OCI-M2 (cell line): Measurements from ENCODE around the gene CHCHD6.

Experiments used
- DNase-seq: peaks from one replicate; lab custom pipeline; 2025; ENCODE audit not compliant: unreplicated experiment; lab: John Stamatoyannopoulos, UW

The CHCHD6 gene

GRCh38 chr3:126937533-126937932 is 233.5 kb downstream of the CHCHD6 start:
- DNase-seq: no peak

DNA sequence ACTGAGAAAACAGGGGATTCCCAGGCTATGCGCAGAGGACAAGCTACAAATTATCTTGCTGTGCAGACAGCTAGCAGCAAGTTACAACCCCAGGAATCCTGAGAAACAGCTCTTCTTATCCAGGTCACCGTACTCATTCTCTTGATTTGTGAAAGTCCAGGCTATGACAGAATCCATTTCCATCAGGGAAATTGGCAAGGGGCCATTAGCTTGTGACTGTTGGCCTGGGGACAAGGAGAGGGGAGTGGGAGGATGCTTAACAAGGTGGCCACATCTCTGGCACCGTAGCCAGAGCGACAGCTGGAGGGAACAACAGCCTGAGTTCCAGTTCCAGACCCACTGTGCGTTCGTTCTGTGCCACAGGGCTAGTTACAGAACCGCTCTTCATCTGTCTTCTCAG is 233.9 kb downstream of the CHCHD6 start:
- no peak for DNase-seq

GRCh38 chr3:126938520-126939337 is 234.7 kb downstream of the CHCHD6 start:
- DNase-seq: no peak

- DNase-seq: no peak
Observed at GRCh38 chr3:126939338-126939718, 235.3 kb downstream of the CHCHD6 start.

GRCh38 chr3:126939733-126940132 is 235.7 kb downstream of the CHCHD6 start:
- no peak for DNase-seq

DNA sequence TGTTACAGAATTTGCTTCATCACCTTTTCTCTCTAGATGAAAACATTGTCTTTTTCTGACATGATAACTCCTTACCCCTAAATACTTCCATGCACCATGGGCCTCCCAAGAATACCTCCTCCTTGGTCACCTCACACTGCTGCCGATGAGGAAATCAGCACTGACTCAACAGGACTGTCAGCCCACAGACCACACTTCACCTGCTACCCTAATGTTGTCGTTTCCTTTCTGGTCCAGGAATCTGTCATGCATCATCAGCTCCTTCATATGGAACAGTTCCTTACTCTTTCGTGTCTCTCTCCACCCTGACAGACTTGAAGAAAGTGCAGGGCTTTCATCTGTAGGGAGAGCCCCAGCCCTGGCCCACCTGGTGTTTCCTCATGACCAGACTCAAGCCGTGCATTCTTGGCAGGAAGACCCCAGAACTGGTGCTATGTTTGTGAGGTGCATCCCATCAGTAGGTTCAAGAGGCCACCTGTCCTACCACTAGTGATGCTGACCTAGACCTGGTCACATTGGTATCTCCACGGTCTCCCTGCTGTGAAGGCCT is 237.8 kb downstream of the CHCHD6 start:
- no peak for DNase-seq

- DNase-seq: no peak
Observed at GRCh38 chr3:126944089-126944965, 240.3 kb downstream of the CHCHD6 start.

- no peak for DNase-seq
Observed at GRCh38 chr3:126945171-126945721, 241.2 kb downstream of the CHCHD6 start.

DNA sequence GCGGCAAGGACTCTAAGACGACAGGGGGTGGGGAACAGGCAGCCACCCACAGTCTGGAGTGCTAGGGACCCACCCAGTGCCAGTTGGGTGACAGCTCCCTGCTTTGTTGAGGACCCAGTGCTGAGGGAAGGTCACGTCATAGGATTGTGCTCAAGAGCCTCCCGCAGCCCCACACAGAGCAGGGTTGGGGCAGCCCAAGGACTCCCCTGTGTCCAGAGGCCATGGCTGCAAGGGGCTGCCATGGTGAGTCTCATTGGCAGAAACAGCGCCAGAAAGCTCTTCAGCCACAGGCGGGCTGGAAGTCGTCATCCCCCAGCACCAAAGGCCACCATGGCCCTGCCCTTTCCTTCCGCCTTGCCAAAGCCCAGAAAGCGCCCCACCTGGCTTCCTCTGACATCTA is 241.9 kb downstream of the CHCHD6 start:
- DNase-seq: no peak

- no peak for DNase-seq
Observed at GRCh38 chr3:126946405-126946804, 242.4 kb downstream of the CHCHD6 start.

DNA sequence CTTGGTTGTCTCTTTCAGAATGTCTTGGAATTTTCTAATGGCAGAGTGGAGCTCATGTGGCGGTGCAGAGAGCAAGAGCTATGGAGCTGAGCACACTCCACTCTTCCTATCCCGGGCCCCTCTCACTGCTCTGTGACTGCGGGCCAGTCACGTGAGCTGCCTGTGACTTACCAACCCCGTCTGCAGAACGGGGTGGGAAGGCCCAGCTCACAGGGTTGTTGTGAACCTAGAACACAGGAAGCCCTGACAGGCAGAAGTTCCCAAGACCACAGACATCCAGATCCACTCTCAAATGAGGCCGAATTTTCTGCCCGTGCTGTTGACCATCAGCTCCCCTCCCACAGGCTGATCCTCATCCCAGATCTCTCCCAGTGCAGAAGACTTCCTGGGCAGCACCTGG is 243.4 kb downstream of the CHCHD6 start:
- no peak for DNase-seq

GRCh38 chr3:126948980-126949535 is 245.0 kb downstream of the CHCHD6 start:
- no peak for DNase-seq

DNA sequence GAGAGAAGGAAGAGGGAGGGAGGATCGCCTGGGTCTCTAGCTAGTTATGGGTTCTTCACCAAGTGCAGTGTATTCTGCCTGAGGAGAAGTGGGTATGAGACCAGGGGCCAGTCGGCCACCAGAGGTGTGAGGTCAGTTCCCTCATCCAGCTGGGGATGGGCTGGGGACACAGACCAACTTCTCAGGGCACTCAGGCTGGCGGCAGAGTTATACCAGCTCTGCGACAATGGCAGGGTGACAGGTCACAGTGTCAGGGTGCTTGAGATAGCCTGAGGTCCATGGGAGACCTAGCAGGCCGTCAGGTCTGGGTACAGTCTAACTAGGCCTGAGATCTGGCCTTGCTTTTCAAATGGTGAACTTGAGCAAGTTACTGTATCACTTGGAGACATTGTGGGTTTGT is 247.5 kb downstream of the CHCHD6 start:
- no peak for DNase-seq

DNA sequence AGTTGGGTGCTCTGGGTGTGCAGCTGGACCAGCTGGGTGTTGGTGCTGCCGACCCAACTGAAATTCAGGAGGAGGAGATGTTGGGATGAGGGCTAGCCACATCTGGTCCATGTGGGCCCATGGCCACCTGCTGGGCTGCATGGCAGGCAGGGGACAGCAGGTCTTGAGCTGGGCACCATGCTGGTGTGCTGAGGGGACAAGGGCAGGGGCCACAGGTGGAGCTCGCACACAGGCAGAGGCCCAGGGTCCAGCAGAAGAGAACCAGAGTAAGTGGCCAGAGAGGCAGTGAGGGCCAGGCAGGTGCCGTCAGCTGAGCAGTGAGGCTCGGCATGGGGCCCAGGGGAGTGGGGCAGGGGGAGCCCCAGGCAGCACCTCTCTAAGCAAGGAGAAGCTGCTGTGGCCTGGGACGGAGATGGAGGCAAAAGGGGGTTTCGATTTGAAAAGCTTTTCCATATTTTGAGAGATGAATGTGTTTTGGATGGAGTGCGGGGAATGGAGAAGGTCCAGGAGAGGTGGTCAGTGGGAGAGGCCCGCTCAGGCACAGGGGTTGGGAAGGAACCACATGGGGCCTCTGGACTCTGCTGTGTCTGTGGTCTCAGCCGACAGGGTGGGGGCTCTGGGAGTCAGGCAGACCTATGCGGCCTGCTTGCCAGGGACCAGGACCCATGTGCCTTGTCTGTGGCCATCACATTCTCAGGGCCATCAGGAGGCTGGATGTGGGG is 248.4 kb downstream of the CHCHD6 start:
- DNase-seq: no peak

DNA sequence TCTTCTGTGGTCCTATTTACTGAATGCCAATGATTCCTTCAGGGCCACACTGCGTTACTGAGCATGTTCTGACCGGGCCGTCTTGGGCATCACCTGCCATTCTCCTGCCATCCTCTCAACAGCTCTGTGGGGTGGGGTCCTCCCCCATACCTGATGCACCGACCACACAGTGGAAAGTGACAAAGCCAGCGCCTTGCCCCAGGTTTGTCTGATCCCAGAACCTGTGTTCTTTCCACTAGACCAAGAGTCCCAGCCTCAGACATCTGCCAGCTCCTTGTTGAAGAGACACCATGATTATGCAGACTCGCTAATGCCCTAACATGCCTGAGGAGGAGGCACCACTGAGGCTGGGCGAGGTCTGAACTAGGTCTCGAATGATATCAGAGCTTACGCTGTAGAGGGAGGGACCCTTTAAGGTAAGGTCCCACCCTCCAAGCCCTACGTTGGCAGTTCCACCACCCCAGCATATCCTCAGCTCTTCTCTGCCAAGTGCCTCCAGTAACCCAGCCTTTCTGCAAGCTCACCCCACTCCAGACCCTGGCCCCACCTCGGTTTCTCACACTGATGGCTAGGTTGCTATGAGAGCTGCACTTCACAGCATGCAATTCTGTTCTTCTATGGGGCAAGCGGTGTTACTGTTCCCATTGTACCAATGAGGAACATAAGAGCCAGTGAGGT is 249.1 kb downstream of the CHCHD6 start:
- no peak for DNase-seq

- no peak for DNase-seq
Observed at GRCh38 chr3:126954141-126954842, 250.3 kb downstream of the CHCHD6 start.

GRCh38 chr3:126955004-126955790 is 251.2 kb downstream of the CHCHD6 start:
- no peak for DNase-seq

- no peak for DNase-seq
Observed at GRCh38 chr3:126956361-126956760, 252.3 kb downstream of the CHCHD6 start.
